H1 (cell line): ENCODE measurements around the gene CEL. TPM values are rescaled to one million over a fixed set of nuclear protein-coding genes. Genes with fewer than 3 reads are reported as not detected.

ENCODE experiments used
- polyA plus RNA-seq, 7 experiments: library from polyadenylated mRNA; depleted of rRNA in 3 of 7; stranded (reverse) in 5 of 7; unstranded in 2 of 7; fragments of >200 nt in 5 of 7; fragments of 200-250 nt in 2 of 7; gene quantifications; 1 replicate in 5 of 7; 2 replicates in 1 of 7; 4 replicates in 1 of 7; pipeline versions ENCODE4 v1.2.1 to v1.2.3, GENCODE V29; 2011 to 2013; ENCODE audit warnings: missing spikeins in 2 of 7, mixed read lengths in 2 of 7
- total RNA-seq: library from RNA; stranded (reverse); fragmentation: NEBNext Ultra II Directional; extraction: Animal tissue kit (Norgen Biotek cat#: 25700); gene quantifications from 2 replicates; pipeline ENCODE4 v1.2.1, GENCODE V29; 2021
- TF ChIP-seq, protein P1 (sequence below): IDR thresholded peaks from 2 replicates; pipeline ENCODE4 v1.6.1; 2012; ENCODE audit warnings: low read length, inconsistent platforms

CEL gene
- total and polyA plus RNA-seq, 2 of the 8 experiments (the other 6 are each of a cell fraction or from before 2014, with no cell fraction given) = 1.8 to 3.4 TPM

GRCh38 chr9:133030317-133031129 lies 31.3 kb upstream of the CEL start, which contains the start of gene GTF3C5 (continued):
- TF ChIP-seq, protein P1, sequence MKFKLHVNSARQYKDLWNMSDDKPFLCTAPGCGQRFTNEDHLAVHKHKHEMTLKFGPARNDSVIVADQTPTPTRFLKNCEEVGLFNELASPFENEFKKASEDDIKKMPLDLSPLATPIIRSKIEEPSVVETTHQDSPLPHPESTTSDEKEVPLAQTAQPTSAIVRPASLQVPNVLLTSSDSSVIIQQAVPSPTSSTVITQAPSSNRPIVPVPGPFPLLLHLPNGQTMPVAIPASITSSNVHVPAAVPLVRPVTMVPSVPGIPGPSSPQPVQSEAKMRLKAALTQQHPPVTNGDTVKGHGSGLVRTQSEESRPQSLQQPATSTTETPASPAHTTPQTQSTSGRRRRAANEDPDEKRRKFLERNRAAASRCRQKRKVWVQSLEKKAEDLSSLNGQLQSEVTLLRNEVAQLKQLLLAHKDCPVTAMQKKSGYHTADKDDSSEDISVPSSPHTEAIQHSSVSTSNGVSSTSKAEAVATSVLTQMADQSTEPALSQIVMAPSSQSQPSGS = 0 out of 2 replicates have a peak, but pooled peaks have one; percentile 25
- TF ChIP-seq, all 59 proteins: peak for 28
